Urothelium cell line (cell line): ENCODE measurements around the gene DRAM1.

Experiments
- DNase-seq: peaks from one replicate; pipeline ENCODE4 v3.0.0; 2011; ENCODE audit warnings: low spot score, mixed read lengths
- FAIRE-seq: peaks from 2 replicates; lab custom pipeline; 2011; peaks lifted over from hg19 to GRCh38; lab: Jason Lieb, UNC

DRAM1 gene

GRCh38 chr12:101939306-101939705, 61.9 kb downstream of the DRAM1 start:
- FAIRE-seq (no peak), DNase-seq (no peak)

DNA sequence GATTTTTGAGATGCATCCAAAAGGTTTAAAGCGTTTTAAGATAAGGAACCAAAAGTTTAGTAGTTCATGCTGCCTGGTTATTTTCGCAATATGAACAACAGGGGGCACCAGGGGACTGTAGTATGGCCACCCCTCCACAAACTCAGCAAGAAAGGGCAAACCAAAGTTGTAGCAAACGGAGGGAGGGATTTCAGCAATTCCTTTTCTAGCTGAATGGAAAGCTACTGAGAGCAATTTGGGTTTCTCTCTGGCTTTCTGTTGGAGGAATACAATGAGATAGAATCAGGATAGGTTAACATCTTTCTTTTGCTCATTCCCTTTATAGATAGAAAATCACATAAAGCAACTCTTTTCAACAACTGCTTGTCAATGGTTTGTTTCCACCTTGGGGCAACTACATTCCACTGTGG, 62.5 kb downstream of the DRAM1 start:
- FAIRE-seq (no peak), DNase-seq (peak; percentile 46)

GRCh38 chr12:101940400-101940950, 63.1 kb downstream of the DRAM1 start:
- no peak for FAIRE-seq
- DNase-seq: no peak

DNA sequence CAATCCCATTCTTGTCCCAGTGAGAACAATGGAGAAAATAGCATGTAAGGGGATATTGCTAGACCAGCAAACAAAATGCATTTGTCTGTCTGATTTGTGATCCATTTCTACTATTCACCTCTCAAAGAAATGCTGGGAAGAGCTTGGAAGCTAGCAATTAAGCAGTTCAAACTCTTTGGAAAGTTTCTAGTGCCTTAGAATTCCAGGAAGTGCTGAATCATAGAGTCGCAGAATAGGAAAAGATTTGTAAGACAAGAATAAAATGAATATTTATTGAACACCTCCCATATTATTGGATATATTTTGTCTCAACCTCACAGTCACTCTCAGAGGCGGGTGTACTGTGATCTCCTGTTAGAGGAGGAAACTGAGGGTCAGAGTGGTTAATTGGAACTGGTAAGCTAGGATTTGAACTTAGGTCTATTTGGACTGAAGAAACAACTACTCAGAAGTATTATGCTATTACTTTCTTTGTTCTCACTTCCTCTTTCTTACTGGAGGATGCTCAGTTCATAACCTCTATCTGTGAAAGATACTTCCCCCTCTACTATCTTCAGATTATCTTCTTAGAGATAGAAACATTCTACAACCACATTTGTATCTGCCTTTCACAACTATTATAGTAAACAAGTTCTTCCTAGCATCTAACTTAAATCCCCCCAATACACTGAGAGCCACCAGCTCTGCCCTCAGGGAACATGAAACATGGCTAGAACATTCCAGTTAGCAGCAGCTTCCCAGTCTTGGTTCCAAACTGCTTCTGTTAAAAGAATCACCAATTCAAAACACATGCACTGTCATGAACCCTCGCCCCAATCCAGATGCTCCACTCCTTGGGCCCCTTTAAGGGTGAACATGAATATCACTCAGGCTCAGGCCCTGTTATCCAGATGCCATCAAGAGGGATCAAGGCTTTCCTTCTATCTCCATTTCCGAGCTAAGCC, 64.2 kb downstream of the DRAM1 start:
- no peak for DNase-seq
- FAIRE-seq: no peak

- FAIRE-seq (no peak), DNase-seq (no peak)
Measured at GRCh38 chr12:101942250-101942605, 64.8 kb downstream of the DRAM1 start.

- DNase-seq: no peak
Measured at GRCh38 chr12:101945369-101946232, 68.2 kb downstream of the DRAM1 start.

GRCh38 chr12:101946233-101946611, 68.8 kb downstream of the DRAM1 start:
- DNase-seq (no peak), FAIRE-seq (no peak)

More at GRCh38 chr12:101945369-101946232, 68.2 kb downstream of the DRAM1 start:
- FAIRE-seq: no peak

DNA sequence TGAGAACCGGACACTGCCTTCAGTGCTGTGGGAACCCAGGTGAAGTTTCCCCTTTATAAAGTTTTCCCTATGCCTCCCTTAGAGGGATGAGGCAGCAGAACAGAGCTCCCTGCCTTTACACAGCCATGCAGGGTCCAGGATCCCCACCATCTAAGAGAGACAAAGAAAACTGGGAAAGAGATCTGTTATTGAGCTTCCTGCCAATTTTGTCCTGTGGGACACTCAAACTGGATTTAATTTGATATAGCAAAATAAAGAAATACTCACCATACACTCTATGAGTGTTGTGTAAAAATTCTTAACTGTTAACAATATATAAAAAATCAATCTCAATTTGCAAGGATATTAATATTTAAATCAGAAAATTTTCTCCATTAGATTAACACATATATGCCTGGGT, 69.9 kb downstream of the DRAM1 start:
- FAIRE-seq: no peak

GRCh38 chr12:101948365-101948764, 71.0 kb downstream of the DRAM1 start:
- DNase-seq (no peak), FAIRE-seq (no peak)

More for the DNA sequence above, 69.9 kb downstream of the DRAM1 start:
- no peak for DNase-seq

GRCh38 chr12:101951002-101951670, 73.8 kb downstream of the DRAM1 start:
- no peak for FAIRE-seq
- no peak for DNase-seq

DNA sequence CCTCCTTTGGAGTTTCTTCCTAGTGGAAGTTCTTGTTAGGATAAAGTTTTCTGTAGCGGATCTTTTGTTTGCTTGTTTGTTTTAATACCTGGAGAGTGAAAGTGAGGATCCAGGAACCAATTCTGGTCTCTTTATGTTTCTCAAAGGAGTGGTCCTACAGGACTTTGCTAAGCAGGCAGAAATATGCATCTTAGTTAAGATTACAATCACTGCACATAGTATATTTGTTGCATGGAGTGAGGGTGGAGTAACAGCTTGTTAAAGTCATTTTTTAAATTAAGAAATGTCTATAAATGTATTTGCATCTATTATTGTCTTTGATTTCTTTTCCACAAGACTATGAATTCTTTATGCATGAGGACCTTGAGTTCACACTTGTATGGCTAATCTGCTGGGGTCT, 76.7 kb downstream of the DRAM1 start:
- FAIRE-seq (no peak), DNase-seq (no peak)

- FAIRE-seq: no peak
Measured at GRCh38 chr12:101954676-101955075, 77.3 kb downstream of the DRAM1 start.

DNA sequence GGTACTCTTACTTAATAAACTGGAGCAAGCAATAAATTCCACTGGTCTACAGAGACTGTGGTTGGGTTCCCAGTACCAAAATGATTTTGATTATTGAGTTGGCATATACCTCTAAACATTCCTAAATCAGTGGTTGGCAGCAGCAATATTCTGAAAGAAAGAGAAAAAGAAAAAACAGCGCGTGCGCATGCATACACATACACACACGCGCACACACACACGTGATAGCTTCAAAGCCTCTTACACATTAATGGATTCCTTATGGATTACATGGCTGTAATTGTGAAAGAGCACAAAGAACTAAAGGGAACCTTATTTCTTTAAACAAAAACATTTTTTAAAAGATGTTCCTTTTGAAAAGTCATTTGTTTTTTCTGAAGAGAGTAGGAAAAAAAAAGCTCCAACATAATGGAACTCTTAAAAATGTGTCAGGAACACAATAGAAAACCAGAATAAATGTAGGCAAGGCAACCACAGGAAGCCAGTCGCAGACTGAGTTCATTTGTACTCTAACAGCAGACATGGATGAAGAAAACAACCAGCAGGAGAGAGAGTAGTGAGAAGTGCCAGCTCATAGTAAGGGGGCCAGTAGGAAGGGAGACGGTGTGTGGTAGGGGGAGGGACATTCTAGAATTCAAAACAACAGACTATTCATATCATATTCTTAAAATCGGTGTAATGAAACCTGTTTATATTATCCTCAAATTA, 80.0 kb downstream of the DRAM1 start:
- DNase-seq (no peak), FAIRE-seq (no peak)

More at GRCh38 chr12:101954676-101955075, 77.3 kb downstream of the DRAM1 start:
- DNase-seq: no peak

GRCh38 chr12:101959607-101960006, 82.2 kb downstream of the DRAM1 start:
- FAIRE-seq (no peak), DNase-seq (no peak)

DNA sequence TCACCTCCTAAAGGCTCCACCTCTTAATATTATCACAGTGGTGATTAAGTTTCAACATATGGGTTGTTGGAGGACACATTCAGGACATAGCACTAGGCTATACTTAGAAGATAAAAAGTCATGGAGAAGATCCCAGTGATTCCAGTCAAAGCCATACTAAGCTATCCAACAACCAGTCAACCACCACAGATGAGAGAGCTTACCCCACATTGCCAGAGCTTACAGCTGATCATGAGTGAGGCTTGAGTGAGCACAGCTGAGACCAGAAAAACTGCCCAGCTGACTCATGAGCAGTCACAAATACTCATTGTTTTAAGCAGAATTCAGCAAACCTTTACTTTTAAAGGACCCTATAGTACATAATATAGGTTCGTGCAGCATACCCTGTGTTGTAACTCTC, 85.1 kb downstream of the DRAM1 start:
- FAIRE-seq: no peak
- no peak for DNase-seq

DNA sequence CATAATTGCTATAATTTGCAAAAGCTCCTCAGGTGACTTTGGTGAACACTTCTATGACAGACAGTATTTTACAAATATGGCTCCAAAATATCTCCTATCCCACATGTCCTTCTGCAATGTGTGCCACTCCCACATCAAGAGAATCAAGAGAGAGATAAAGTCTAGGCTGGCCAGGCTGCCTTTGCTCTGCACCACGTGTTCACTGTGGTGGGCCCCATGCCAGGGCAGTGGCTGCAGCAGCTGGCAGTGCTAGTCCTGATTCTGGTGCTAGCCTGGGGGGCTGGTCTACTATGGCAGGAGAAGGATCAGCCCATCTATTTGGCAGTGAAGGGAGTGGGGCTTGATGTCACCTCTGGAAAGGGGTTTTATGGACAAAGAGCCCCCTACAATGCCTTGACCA, 86.3 kb downstream of the DRAM1 start:
- FAIRE-seq: no peak
- DNase-seq: no peak

DNA sequence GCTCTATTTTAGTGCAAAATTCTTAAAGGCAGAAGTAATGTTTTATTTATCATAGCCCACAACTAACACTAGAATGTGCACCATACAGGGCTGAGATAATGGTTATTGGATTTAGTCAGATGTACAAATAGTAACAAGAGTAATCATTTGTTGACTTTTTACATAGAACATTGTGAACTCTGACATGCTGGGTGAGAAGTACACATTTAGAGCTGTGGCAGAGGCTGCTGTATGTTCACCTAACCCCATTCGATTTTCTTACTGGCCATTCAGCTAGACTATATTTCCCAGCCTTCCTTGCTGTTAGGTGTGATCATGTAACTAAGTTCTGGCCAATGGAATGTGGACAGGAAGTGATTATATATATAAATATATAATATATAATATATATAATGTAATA, 89.1 kb downstream of the DRAM1 start:
- FAIRE-seq (no peak), DNase-seq (no peak)

GRCh38 chr12:101967506-101967905, 90.1 kb downstream of the DRAM1 start:
- FAIRE-seq: no peak
- no peak for DNase-seq

DNA sequence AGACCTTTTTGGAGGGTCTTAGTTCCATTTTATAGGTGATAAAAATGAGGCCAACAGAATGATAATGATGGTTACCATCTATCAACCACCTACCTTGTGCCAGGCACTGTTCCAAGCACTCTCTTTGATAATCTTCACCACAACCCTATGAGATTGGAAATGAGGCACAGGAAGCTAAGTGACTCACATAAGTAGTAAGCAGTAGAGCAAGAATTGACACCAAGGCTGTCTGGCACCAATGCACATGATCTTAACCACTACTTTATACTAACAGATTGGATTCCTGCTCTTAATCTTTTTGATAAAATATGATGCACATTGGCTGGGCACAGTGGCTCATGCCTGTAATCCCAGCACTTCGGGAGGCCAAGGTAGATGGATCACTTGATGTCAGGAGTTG, 91.4 kb downstream of the DRAM1 start:
- FAIRE-seq (no peak), DNase-seq (no peak)
